ENCODE results near the gene ABCC8. TPM values are rescaled to one million over a fixed set of nuclear protein-coding genes. Genes with fewer than 3 reads are reported as not detected.

ABCC8 gene
- total RNA-seq, 1 experiment from 2014 or later: 2.4 TPM

- H3K23ac ChIP-seq (ENCODE audit: insufficient read length, low read depth, low read length): no peak overlapping the region
- H2BK5ac ChIP-seq (ENCODE audit: insufficient read length, low read length): no peak overlapping the region
- no peak overlapping the region for H4K91ac ChIP-seq (ENCODE audit: insufficient read length, low read depth, low read length)
- H3K4ac ChIP-seq (ENCODE audit: low read depth, low read length): no peak overlapping the region
- H2AK5ac ChIP-seq (ENCODE audit: insufficient read length, low read length): no peak overlapping the region
- H3K27me3 Mint-ChIP-seq (ENCODE audit: low read depth): peaks cover 12% of the 10 kb centered on the region
- no peak for DNase-seq
- no peak overlapping the region for H2BK15ac ChIP-seq (ENCODE audit: low read depth, low read length)
- H4K5ac ChIP-seq (ENCODE audit: insufficient read length, low read depth, low read length): no peak overlapping the region
- H3K79me2 ChIP-seq (ENCODE audit: insufficient read depth, low read length): no peaks in the 10 kb centered on the region
- no peak overlapping the region for H4K8ac ChIP-seq (replicated peaks; ENCODE audit: insufficient read length, low read depth, low read length)
- peaks cover 0 to 1% (median 0%) of the 10 kb centered on the region in 3 experiments; a peak in 1 of 7 replicates for H3K36me3 Mint-ChIP-seq (ENCODE audit: insufficient read depth in 1 of 3, low read depth in 3 of 3)
- H2BK12ac ChIP-seq (ENCODE audit: insufficient read length, low read depth, low read length): no peak overlapping the region
- H3K18ac ChIP-seq (ENCODE audit: insufficient read length, low read depth, low read length): no peak overlapping the region
- H3K4me2 ChIP-seq (ENCODE audit: insufficient read depth, insufficient read length, low read length): no peak overlapping the region
- no peak overlapping the region for H2BK20ac ChIP-seq (ENCODE audit: low read depth, low read length, poor library complexity, severe bottlenecking)
- no peak overlapping the region for H2AFZ ChIP-seq (ENCODE audit: low read length)
- H3K4me1 Mint-ChIP-seq: peaks cover 7 to 9% of the 10 kb centered on the region in 2 experiments
- H3K9ac ChIP-seq (ENCODE audit: extremely low read depth, insufficient read length, low read length): no peak overlapping the region
- H3K27ac Mint-ChIP-seq: no peak overlapping the region
- H2BK120ac ChIP-seq (ENCODE audit: low read depth, low read length, poor library complexity, severe bottlenecking): no peak overlapping the region
- H3T11ph ChIP-seq (ENCODE audit: low read length): no peak overlapping the region
- peaks cover 1% of the 10 kb centered on the region for H4K20me1 ChIP-seq (ENCODE audit: control insufficient read depth, insufficient read depth, insufficient read length)
- WGBS (ENCODE audit: extremely low coverage, insufficient read length, low lambda C conversion rate): no CpG with 5 or more reads among the region's 4 CpGs
- H3K14ac ChIP-seq (ENCODE audit: insufficient read depth, low read length): no peak overlapping the region
- H3K79me1 ChIP-seq (ENCODE audit: insufficient read depth, low read depth, low read length, poor library complexity, severe bottlenecking): no peaks in the 10 kb centered on the region
- H3K4me3 Mint-ChIP-seq: no peak overlapping the region
- H3K27me3 ChIP-seq (ENCODE audit: insufficient read depth, low read length): no peaks in the 10 kb centered on the region
- H3K27ac ChIP-seq (ENCODE audit: insufficient read length, low read depth, low read length): no peak overlapping the region
- H3K9me3 ChIP-seq (ENCODE audit: control insufficient read depth, low read depth, low read length): no peaks in the 10 kb centered on the region
- H3K4me1 ChIP-seq (ENCODE audit: insufficient read depth, low read length): no peaks in the 10 kb centered on the region
- H3K56ac ChIP-seq (ENCODE audit: insufficient read length, low read depth, low read length): no peak overlapping the region
- H3K23me2 ChIP-seq (ENCODE audit: insufficient read length, low read depth, low read length, poor library complexity, severe bottlenecking): no peaks in the 10 kb centered on the region
- H3K9me3 Mint-ChIP-seq: no peaks in the 10 kb centered on the region
- TF ChIP-seq, protein P1, sequence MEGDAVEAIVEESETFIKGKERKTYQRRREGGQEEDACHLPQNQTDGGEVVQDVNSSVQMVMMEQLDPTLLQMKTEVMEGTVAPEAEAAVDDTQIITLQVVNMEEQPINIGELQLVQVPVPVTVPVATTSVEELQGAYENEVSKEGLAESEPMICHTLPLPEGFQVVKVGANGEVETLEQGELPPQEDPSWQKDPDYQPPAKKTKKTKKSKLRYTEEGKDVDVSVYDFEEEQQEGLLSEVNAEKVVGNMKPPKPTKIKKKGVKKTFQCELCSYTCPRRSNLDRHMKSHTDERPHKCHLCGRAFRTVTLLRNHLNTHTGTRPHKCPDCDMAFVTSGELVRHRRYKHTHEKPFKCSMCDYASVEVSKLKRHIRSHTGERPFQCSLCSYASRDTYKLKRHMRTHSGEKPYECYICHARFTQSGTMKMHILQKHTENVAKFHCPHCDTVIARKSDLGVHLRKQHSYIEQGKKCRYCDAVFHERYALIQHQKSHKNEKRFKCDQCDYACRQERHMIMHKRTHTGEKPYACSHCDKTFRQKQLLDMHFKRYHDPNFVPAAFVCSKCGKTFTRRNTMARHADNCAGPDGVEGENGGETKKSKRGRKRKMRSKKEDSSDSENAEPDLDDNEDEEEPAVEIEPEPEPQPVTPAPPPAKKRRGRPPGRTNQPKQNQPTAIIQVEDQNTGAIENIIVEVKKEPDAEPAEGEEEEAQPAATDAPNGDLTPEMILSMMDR (conservative IDR thresholded peaks at IDR 0.05): no peak
Measured at GRCh38 chr11:17468122-17468521, 8.5 kb downstream of the ABCC8 start.

Measured in H9 (cell line).